Measurements from ENCODE around the gene CDO1.

CDO1 gene

DNA sequence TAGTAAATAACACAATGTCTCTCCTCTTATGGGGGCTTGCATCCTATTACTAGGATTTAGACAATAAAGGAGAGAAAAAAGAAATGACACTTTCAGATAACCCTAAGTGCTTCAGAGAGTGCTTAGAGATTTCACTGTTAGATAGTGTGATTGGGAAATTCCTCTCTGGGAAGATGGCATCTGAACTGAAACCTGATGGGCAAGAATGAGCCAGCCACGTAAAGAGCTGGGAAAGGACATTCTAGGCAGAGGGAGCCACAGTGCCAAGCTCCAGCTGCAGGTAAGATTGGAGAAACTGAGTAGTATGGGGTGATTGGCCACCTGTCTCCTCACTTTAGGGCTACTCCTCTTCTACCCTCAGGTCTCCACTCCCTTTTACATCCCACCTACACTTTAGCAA lies 14.5 kb downstream of the CDO1 start:
- TF ChIP-seq EZH2 (IDR thresholded peaks at IDR 0.05; ENCODE audit: borderline replicate concordance, low read length) = no peak
- TF ChIP-seq, protein P1, sequence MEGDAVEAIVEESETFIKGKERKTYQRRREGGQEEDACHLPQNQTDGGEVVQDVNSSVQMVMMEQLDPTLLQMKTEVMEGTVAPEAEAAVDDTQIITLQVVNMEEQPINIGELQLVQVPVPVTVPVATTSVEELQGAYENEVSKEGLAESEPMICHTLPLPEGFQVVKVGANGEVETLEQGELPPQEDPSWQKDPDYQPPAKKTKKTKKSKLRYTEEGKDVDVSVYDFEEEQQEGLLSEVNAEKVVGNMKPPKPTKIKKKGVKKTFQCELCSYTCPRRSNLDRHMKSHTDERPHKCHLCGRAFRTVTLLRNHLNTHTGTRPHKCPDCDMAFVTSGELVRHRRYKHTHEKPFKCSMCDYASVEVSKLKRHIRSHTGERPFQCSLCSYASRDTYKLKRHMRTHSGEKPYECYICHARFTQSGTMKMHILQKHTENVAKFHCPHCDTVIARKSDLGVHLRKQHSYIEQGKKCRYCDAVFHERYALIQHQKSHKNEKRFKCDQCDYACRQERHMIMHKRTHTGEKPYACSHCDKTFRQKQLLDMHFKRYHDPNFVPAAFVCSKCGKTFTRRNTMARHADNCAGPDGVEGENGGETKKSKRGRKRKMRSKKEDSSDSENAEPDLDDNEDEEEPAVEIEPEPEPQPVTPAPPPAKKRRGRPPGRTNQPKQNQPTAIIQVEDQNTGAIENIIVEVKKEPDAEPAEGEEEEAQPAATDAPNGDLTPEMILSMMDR (IDR thresholded peaks at IDR 0.05; ENCODE audit: low read length) = no peak
- no peaks in the 10 kb centered on the region for H3K9me3 ChIP-seq (ENCODE audit: low read length)
- H3K36me3 ChIP-seq (ENCODE audit: insufficient read depth, low read length) = no peaks in the 10 kb centered on the region
- no peaks in the 10 kb centered on the region for H3K27me3 ChIP-seq (ENCODE audit: insufficient read depth, low read length)
- H3K79me2 ChIP-seq (ENCODE audit: insufficient read depth, low read length) = no peaks in the 10 kb centered on the region
- H3K9me2 ChIP-seq (ENCODE audit: low read depth, low read length) = no peaks in the 10 kb centered on the region
- no peaks in the 10 kb centered on the region for H4K20me1 ChIP-seq (ENCODE audit: insufficient read depth, low read length)
- H3K4me3 ChIP-seq (ENCODE audit: low read depth, low read length, poor library complexity, severe bottlenecking) = no peak overlapping the region
- H3K9ac ChIP-seq (ENCODE audit: low read length) = no peak overlapping the region
- no peak overlapping the region for H3K27ac ChIP-seq (ENCODE audit: low read depth, low read length, poor library complexity, severe bottlenecking)
- H3K4me1 ChIP-seq (ENCODE audit: insufficient read depth, low read length, severe bottlenecking) = no peaks in the 10 kb centered on the region
- no peaks in the 10 kb centered on the region for H3F3A ChIP-seq (ENCODE audit: insufficient read depth, low read length)
- H3K4me2 ChIP-seq (ENCODE audit: low read length) = no peak overlapping the region
- no peak overlapping the region for H2AFZ ChIP-seq (ENCODE audit: low read length)

DNA sequence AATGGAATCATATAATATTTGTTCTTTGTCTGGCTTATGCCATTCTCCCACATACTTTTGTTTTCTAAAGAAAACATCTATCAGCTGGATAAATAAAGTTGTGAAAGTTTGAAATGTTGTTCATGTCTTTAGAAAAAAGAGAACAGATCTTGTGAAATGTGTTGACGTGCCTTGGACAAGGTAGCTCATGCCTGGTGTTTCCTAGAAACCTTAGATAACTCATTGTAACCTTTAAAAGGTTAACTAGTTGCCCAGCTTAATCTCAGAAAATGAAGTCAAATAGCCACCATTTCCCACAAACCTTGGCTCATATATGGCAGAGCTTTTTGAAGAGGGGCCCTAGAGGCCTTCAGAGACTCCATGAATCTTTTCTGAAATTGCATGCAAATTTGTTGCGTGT lies 15.3 kb downstream of the CDO1 start:
- Histone ChIP-seq H3K9me3 (ENCODE audit: low read length) (no peaks in the 10 kb centered on the region), H3K27me3 (ENCODE audit: insufficient read depth, low read length) (no peaks in the 10 kb centered on the region), H3K79me2 (ENCODE audit: insufficient read depth, low read length) (no peaks in the 10 kb centered on the region), H3K9me2 (ENCODE audit: low read depth, low read length) (no peaks in the 10 kb centered on the region), H3K4me2 (ENCODE audit: low read length) (no peak overlapping the region), H3K27ac (ENCODE audit: low read depth, low read length, poor library complexity, severe bottlenecking) (no peak overlapping the region), H3K36me3 (ENCODE audit: insufficient read depth, low read length) (no peaks in the 10 kb centered on the region), H3F3A (ENCODE audit: insufficient read depth, low read length) (no peaks in the 10 kb centered on the region), H2AFZ (ENCODE audit: low read length) (no peak overlapping the region), H3K4me3 (ENCODE audit: low read depth, low read length, poor library complexity, severe bottlenecking) (no peak overlapping the region), H3K9ac (ENCODE audit: low read length) (no peak overlapping the region), H4K20me1 (ENCODE audit: insufficient read depth, low read length) (no peaks in the 10 kb centered on the region), H3K4me1 (ENCODE audit: insufficient read depth, low read length, severe bottlenecking) (no peaks in the 10 kb centered on the region)
- TF ChIP-seq, protein P1 (IDR thresholded peaks at IDR 0.05; ENCODE audit: low read length) = no peak
- no peak for TF ChIP-seq EZH2 (IDR thresholded peaks at IDR 0.05; ENCODE audit: borderline replicate concordance, low read length)

DNA sequence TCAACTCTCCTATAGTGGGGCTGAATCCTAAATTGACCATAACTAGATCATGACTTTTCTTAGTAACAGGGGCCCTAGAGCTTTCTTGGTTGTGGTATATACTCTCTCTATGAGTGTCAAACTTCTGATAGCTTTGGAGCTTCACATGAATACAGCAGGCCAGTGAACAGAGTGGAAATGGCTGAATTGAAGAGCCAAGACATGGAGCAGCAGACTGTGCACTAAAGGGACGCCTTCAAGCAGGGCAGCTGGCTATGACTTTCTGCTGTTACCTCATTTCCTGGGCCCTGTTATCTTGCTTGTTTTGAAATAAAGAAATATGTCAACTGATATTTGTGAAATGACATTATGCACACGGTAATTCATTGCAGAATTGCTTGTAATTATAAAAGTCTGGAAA lies 16.4 kb downstream of the CDO1 start:
- no peaks in the 10 kb centered on the region for H3K36me3 ChIP-seq (ENCODE audit: insufficient read depth, low read length)
- H3K9me3 ChIP-seq (ENCODE audit: low read length) = no peaks in the 10 kb centered on the region
- no peak overlapping the region for H3K27ac ChIP-seq (ENCODE audit: low read depth, low read length, poor library complexity, severe bottlenecking)
- no peaks in the 10 kb centered on the region for H3K4me1 ChIP-seq (ENCODE audit: insufficient read depth, low read length, severe bottlenecking)
- no peaks in the 10 kb centered on the region for H3K27me3 ChIP-seq (ENCODE audit: insufficient read depth, low read length)
- H4K20me1 ChIP-seq (ENCODE audit: insufficient read depth, low read length) = no peaks in the 10 kb centered on the region
- H2AFZ ChIP-seq (ENCODE audit: low read length) = no peak overlapping the region
- H3K4me3 ChIP-seq (ENCODE audit: low read depth, low read length, poor library complexity, severe bottlenecking) = no peak overlapping the region
- no peak for TF ChIP-seq EZH2 (IDR thresholded peaks at IDR 0.05; ENCODE audit: borderline replicate concordance, low read length)
- TF ChIP-seq, protein P1 (IDR thresholded peaks at IDR 0.05; ENCODE audit: low read length) = no peak
- no peak overlapping the region for H3K9ac ChIP-seq (ENCODE audit: low read length)
- no peaks in the 10 kb centered on the region for H3K9me2 ChIP-seq (ENCODE audit: low read depth, low read length)
- no peaks in the 10 kb centered on the region for H3K79me2 ChIP-seq (ENCODE audit: insufficient read depth, low read length)
- no peaks in the 10 kb centered on the region for H3F3A ChIP-seq (ENCODE audit: insufficient read depth, low read length)
- no peak overlapping the region for H3K4me2 ChIP-seq (ENCODE audit: low read length)
